K562 (cell line): ENCODE data around the gene KCND3. TPM values are rescaled to one million over a fixed set of nuclear protein-coding genes. Genes with fewer than 3 reads are reported as not detected.

Source experiments
- ATAC-seq: fragments of 200-7000 bp; cut with Tn5 transposase; 3 replicates; pipeline ENCODE4 v1.9.1; 2020; ENCODE audit warnings: moderate library complexity
- BruUV-seq: library from RNA; stranded (reverse); fragments of 400-500 nt; replicated peaks from 2 replicates; lab custom pipeline; 2021; lab: Mats Ljungman, UMichigan
- CTCF ChIA-PET: fragments of 300-600 bp; formaldehyde crosslinking; extraction: SDS; loops from one replicate; lab custom pipeline; 2021; ENCODE audit warnings: low intra/inter-chr PET ratio; lab: Yijun Ruan, JAX
- POLR2A ChIA-PET: fragments of 300-600, 350-650 bp; sonication (Branson Sonifier 250); formaldehyde crosslinking; extraction: SDS; loops from one replicate; lab custom pipeline; 2021; ENCODE audit warnings: antibody characterized with exemption, inconsistent platforms; lab: Yijun Ruan, JAX
- DNase-seq, 4 experiments: peaks; one replicate each; pipeline versions ENCODE4 v3.0.0 to v3.0.0-alpha.2; 2011 to 2018; ENCODE audit warnings: low spot score in 3 of 4, mixed read lengths in 3 of 4; ENCODE audit errors: extremely low read depth in 1 of 4
- FAIRE-seq: peaks from 2 replicates; lab custom pipeline; 2011; peaks lifted over from hg19 to GRCh38; lab: Jason Lieb, UNC
- H2AFZ ChIP-seq: 2 replicates; pipeline ENCODE4 v1.6.0; 2011; ENCODE audit warnings: low read depth, low read length, control low read depth, inconsistent platforms
- H3K27ac ChIP-seq: fragments of 200-600 bp; 3 replicates; pipeline ENCODE4 v1.8.0; 2011; ENCODE audit warnings: low read depth, mild to moderate bottlenecking, control low read depth, inconsistent platforms, low read length, moderate library complexity, mixed read lengths; ENCODE audit errors: extremely low read depth
- H3K27me3 ChIP-seq, 2 experiments: fragments of 300-600 bp in 1 of 2; 2 replicates in 1 of 2; 3 replicates in 1 of 2; pipeline versions ENCODE4 v1.6.0 to v1.8.0; 2011; ENCODE audit warnings: inconsistent platforms in 2 of 2, low read length in 2 of 2, mild to moderate bottlenecking in 1 of 2, mixed read lengths in 1 of 2, moderate library complexity in 1 of 2; ENCODE audit not compliant: control insufficient read depth in 2 of 2, insufficient read depth in 2 of 2
- H3K36me3 ChIP-seq: fragments of 300-600 bp; 3 replicates; pipeline ENCODE4 v1.8.0; 2011; ENCODE audit warnings: mild to moderate bottlenecking, low read length, inconsistent platforms; ENCODE audit not compliant: control insufficient read depth, insufficient read depth
- H3K4me1 ChIP-seq, 2 experiments: fragments of 200-600 bp in 1 of 2; replicated peaks in 1 of 2; 2 replicates in 1 of 2; 3 replicates in 1 of 2; pipeline versions ENCODE4 v1.5.1 to v1.8.0; 2011; ENCODE audit warnings: inconsistent platforms in 2 of 2, low read length in 2 of 2, mild to moderate bottlenecking in 1 of 2, mixed read lengths in 1 of 2, moderate library complexity in 1 of 2; ENCODE audit not compliant: control insufficient read depth in 2 of 2, insufficient read depth in 2 of 2
- H3K4me2 ChIP-seq: 2 replicates; pipeline ENCODE4 v1.6.1; 2011; ENCODE audit warnings: low read length, control low read depth, inconsistent platforms, mixed read lengths; ENCODE audit not compliant: insufficient read depth
- H3K4me3 ChIP-seq: fragments of 200-600 bp; sonication (generic), shearing (Covaris generic); 2 replicates; pipeline ENCODE4 v1.5.1; 2016; ENCODE audit warnings: control low read depth, inconsistent platforms
- H3K79me2 ChIP-seq: fragments of 200-600 bp; 3 replicates; pipeline ENCODE4 v1.8.0; 2011; ENCODE audit warnings: low read length, inconsistent platforms; ENCODE audit not compliant: control insufficient read depth, insufficient read depth
- H3K9ac ChIP-seq, 2 experiments: 2 replicates each; pipeline versions ENCODE4 v1.6.0 to v1.6.1; 2011; ENCODE audit warnings: low read depth in 2 of 2, low read length in 2 of 2, control low read depth in 1 of 2, inconsistent platforms in 1 of 2, mild to moderate bottlenecking in 1 of 2, mixed read lengths in 1 of 2; ENCODE audit not compliant: insufficient read depth in 1 of 2
- H3K9me1 ChIP-seq: one replicate; pipeline ENCODE4 v1.6.0; 2011; ENCODE audit warnings: inconsistent platforms, mild to moderate bottlenecking, low read length, moderate library complexity; ENCODE audit not compliant: control insufficient read depth, insufficient read depth
- H3K9me3 ChIP-seq: replicated peaks from 2 replicates; pipeline ENCODE4 v1.5.1; 2011; ENCODE audit warnings: low read depth, low read length, inconsistent platforms; ENCODE audit not compliant: control insufficient read depth, insufficient read depth
- H4K20me1 ChIP-seq: replicated peaks from 2 replicates; pipeline ENCODE4 v1.6.1; 2011; ENCODE audit warnings: low read length, inconsistent platforms, mixed read lengths; ENCODE audit not compliant: control insufficient read depth, insufficient read depth
- BCLAF1 ChIP-seq, 2 experiments: fragments of 450-650 bp in 1 of 2; IDR thresholded peaks; 2 replicates each; pipeline ENCODE4 v1.6.1; 2011 to 2017; ENCODE audit warnings: low read depth in 2 of 2, antibody characterized with exemption in 1 of 2, borderline replicate concordance in 1 of 2, low read length in 1 of 2, mild to moderate bottlenecking in 1 of 2, mixed read lengths in 1 of 2; ENCODE audit not compliant: control insufficient read depth in 1 of 2
- CBFA2T3 ChIP-seq: fragments of 450-650 bp; IDR thresholded peaks from 2 replicates; pipeline ENCODE4 v1.6.1; 2017
- CREB3 ChIP-seq: fragments of 450-650 bp; conservative IDR thresholded peaks from 2 replicates; pipeline ENCODE4 v1.6.1; 2016; ENCODE audit warnings: missing genetic modification characterization, low read depth, mild to moderate bottlenecking, missing compliant biosample characterization, moderate library complexity
- DIDO1 ChIP-seq: fragments of 450-650 bp; IDR thresholded peaks from 2 replicates; pipeline ENCODE4 v1.6.1; 2016; ENCODE audit warnings: low read depth, missing biosample characterization, missing genetic modification characterization
- DPF2 ChIP-seq: fragments of 450-650 bp; IDR thresholded peaks from 2 replicates; pipeline ENCODE4 v1.6.1; 2016
- MBD1 ChIP-seq: fragments of 250-450 bp; sonication (Bioruptor Pico); IDR thresholded peaks from 2 replicates; pipeline ENCODE4 v1.8.0; 2022; ENCODE audit warnings: inconsistent platforms
- MCM2 ChIP-seq: fragments of 450-650 bp; IDR thresholded peaks from 2 replicates; pipeline ENCODE4 v1.6.1; 2017; ENCODE audit warnings: low read depth, mild to moderate bottlenecking
- POLR2H ChIP-seq: IDR thresholded peaks from 2 replicates; pipeline ENCODE4 v1.6.1; 2016; ENCODE audit warnings: missing genetic modification characterization, low read depth, mild to moderate bottlenecking, control low read depth, missing compliant biosample characterization, moderate library complexity
- SMAD4 ChIP-seq: fragments of 250-450 bp; sonication (Bioruptor Pico); conservative IDR thresholded peaks from 2 replicates; pipeline ENCODE4 v1.8.0; 2021; ENCODE audit warnings: inconsistent platforms, mild to moderate bottlenecking, moderate library complexity
- SMARCB1 ChIP-seq: IDR thresholded peaks from 2 replicates; pipeline ENCODE4 v1.6.1; 2011; ENCODE audit warnings: improper control_type of control experiment, low read depth; ENCODE audit not compliant: insufficient read length
- TEAD2 ChIP-seq: fragments of 450-650 bp; IDR thresholded peaks from 2 replicates; pipeline ENCODE4 v1.6.1; 2016; ENCODE audit warnings: missing genetic modification characterization, control low read depth, missing compliant biosample characterization
- U2AF2 ChIP-seq: fragments of 200-400 bp; formaldehyde crosslinking; optimal IDR thresholded peaks from 2 replicates; pipeline ENCODE3; 2017; ENCODE audit warnings: low read depth, mild to moderate bottlenecking, low read length
- XRCC3 ChIP-seq: fragments of 450-650 bp; IDR thresholded peaks from 2 replicates; pipeline ENCODE4 v1.6.1; 2017; ENCODE audit warnings: mild to moderate bottlenecking, moderate library complexity
- YY1 ChIP-seq, 3 experiments: IDR thresholded peaks; 2 replicates each; pipeline ENCODE4 v1.6.1; 2011; ENCODE audit warnings: low read length in 2 of 3, mild to moderate bottlenecking in 2 of 3, moderate library complexity in 2 of 3, borderline replicate concordance in 1 of 3, control low read depth in 1 of 3, low read depth in 1 of 3; ENCODE audit not compliant: insufficient read depth in 3 of 3, insufficient replicate concordance in 2 of 3, control insufficient read depth in 1 of 3, insufficient read length in 1 of 3; ENCODE audit errors: extremely low read depth in 1 of 3
- ZNF766 ChIP-seq: fragments of 200-800 bp; sonication (Bioruptor generic); conservative IDR thresholded peaks from 2 replicates; pipeline ENCODE4 v1.6.1; 2016; ENCODE audit warnings: missing genetic modification characterization, missing compliant biosample characterization
- WGBS: fragments of 100-300 bp; shearing (Covaris generic); methylation state at CpG from one replicate; pipeline ENCODE4 v1.1.6; 2016; ENCODE audit warnings: low coverage, mixed read lengths; ENCODE audit not compliant: insufficient coverage; ENCODE audit errors: missing lambda C conversion rate; 5-methylcytosine and 5-hydroxymethylcytosine counted together
- in situ Hi-C: fragments of 300-500 bp; cut with MboI; formaldehyde crosslinking; loops from 4 replicates; pipeline ENCODE4 v1.15.0; 2018; ENCODE audit warnings: inconsistent platforms, mixed read lengths
- intact Hi-C: fragments of 100-400 bp; cut with micrococcal nuclease; formaldehyde crosslinking; loops from 2 replicates; pipeline ENCODE4 v1.14.2; 2022
- polyA plus RNA-seq, 8 experiments: library from polyadenylated mRNA; depleted of rRNA in 4 of 8; stranded (reverse) in 5 of 8; unstranded in 3 of 8; fragments of >200 nt; fragmentation: Nextera tagmentation in 2 of 8; fragmentation: Illumina TruSeq in 1 of 8; extraction: Ambion mirVana in 2 of 8; extraction: Trizol in 1 of 8; gene quantifications; 2 replicates each; pipeline versions ENCODE4 v1.2.1 to v1.2.3, GENCODE V29; 2011 to 2014; ENCODE audit warnings: inconsistent platforms in 1 of 8, missing spikeins in 1 of 8
- total RNA-seq, 7 experiments: library from RNA; depleted of rRNA in 6 of 7; stranded (reverse); fragments of >200 nt in 6 of 7; fragmentation: Illumina TruSeq in 2 of 7; extraction: Trizol in 2 of 7; gene quantifications; 2 replicates each; pipeline versions ENCODE4 v1.2.1 to v1.2.3, GENCODE V29; 2011 to 2021; ENCODE audit warnings: low replicate concordance in 1 of 7

Gene KCND3
- total and polyA plus RNA-seq, 9 of the 15 experiments (the other 6 are each of a cell fraction or from before 2014, with no cell fraction given), result not detected

GRCh38 chr1:111834956-111835355, 154.5 kb downstream of the KCND3 start (continued):
- no peak for TF ChIP-seq BCLAF1 (IDR thresholded peaks at IDR 0.05; ENCODE audit: borderline replicate concordance in 1 of 2, control insufficient read depth in 1 of 2, low read depth in 2 of 2, low read length in 1 of 2)
- TF ChIP-seq CBFA2T3, result no peak
- TF ChIP-seq MBD1, result no peak
- TF ChIP-seq TEAD2 (tag), result no peak
- TF ChIP-seq DPF2, result no peak

- WGBS, result 6% methylated on average over 4 of the region's 4 CpGs
- intact Hi-C loops (no loop called here), in situ Hi-C loops (no loop called here)
- Histone ChIP-seq H3K36me3 (no peaks in the 10 kb centered on the region), H3K79me2 (no peaks in the 10 kb centered on the region), H3K4me3 (no peak overlapping the region), H3K27ac (no peak overlapping the region), H3K4me1 (no peaks in the 10 kb centered on the region), H3K27me3 (peaks cover 7 to 26% of the 10 kb centered on the region in 2 experiments; a peak in 4 of 5 replicates), H3K9ac (no peak overlapping the region), H4K20me1 (no peaks in the 10 kb centered on the region), H2AFZ (no peak overlapping the region), H3K9me1 (no peaks in the 10 kb centered on the region), H3K9me3 (no peaks in the 10 kb centered on the region), H3K4me2 (no peak overlapping the region)
- ATAC-seq (no peak), DNase-seq (peak in 1 of 4 experiments; percentile 4), FAIRE-seq (peak; percentile 6)
- no TSS peak for BruUV-seq
- CTCF ChIA-PET, result no interaction called here
- POLR2A ChIA-PET, result interaction anchor here (0.6 kb wide), 1 partner anchor 352 kb away, joined by 3 read pairs; no protein-coding TSS in a partner anchor
- no peak; the same call in 1 of the 2 replicates for TF ChIP-seq SMAD4 (CRISPR knock-in tag)
- TF ChIP-seq XRCC3, result no peak
- no peak for TF ChIP-seq U2AF2
- no peak for TF ChIP-seq DIDO1
- 0 out of 2 replicates have a peak, but pooled peaks have one; percentile 45 for TF ChIP-seq ZNF766
- 0 out of 2 replicates have a peak, but pooled peaks have one; percentile 44 for TF ChIP-seq CREB3 (tag)
- TF ChIP-seq POLR2H (tag), result no peak
- TF ChIP-seq YY1 (IDR thresholded peaks at IDR 0.05; ENCODE audit: borderline replicate concordance in 1 of 3, control insufficient read depth in 1 of 3, extremely low read depth in 1 of 3, insufficient read depth in 3 of 3, insufficient read length in 1 of 3, insufficient replicate concordance in 2 of 3, low read depth in 1 of 3, low read length in 2 of 3), result no peak
- TF ChIP-seq SMARCB1, result no peak
- no peak for TF ChIP-seq MCM2
These were observed 156.1 kb downstream of the KCND3 start for GRCh38 chr1:111833334-111833733.
